AG10803 (cell line): ENCODE results near the gene SPTBN4.
"Not testable (repeated sequence)": the region's sequence is repeated elsewhere in the genome, so short reads cannot be mapped to it uniquely, and the experiment has no call there.

Experiments used
- DNase-seq: peaks from one replicate; pipeline ENCODE4 v3.0.0; 2010; ENCODE audit warnings: low read depth
- H3K4me3 ChIP-seq: 2 replicates; pipeline ENCODE4 v1.5.1; 2011; ENCODE audit warnings: mild to moderate bottlenecking, low read length, control low read depth
- CTCF ChIP-seq: conservative IDR thresholded peaks from 2 replicates; pipeline ENCODE4 v1.5.1; 2011; ENCODE audit warnings: mild to moderate bottlenecking, low read length, control low read depth, inconsistent platforms

Gene SPTBN4

GRCh38 chr19:40425450-40426287 is 41.1 kb upstream of the SPTBN4 start, which contains the start of gene SERTAD1:
Gene SERTAD1, minus strand, starts transcription at chr19:40425992. Its CDS starts 2,446 bp downstream, at chr19:40423546.
- peak; percentile 49 for TF ChIP-seq CTCF

GRCh38 chr19:40428197-40428596 is 38.6 kb upstream of the SPTBN4 start:
- not testable (repeated sequence) for H3K4me3 ChIP-seq

More at GRCh38 chr19:40425450-40426287, 41.1 kb upstream of the SPTBN4 start, which contains the start of gene SERTAD1:
- peak; percentile 99 for DNase-seq
- H3K4me3 ChIP-seq = peak within 1 kb of the TSS; percentile 95

GRCh38 chr19:40430242-40430641 is 36.6 kb upstream of the SPTBN4 start:
- not testable (repeated sequence) for DNase-seq, H3K4me3 ChIP-seq

More at GRCh38 chr19:40428197-40428596, 38.6 kb upstream of the SPTBN4 start:
- DNase-seq = not testable (repeated sequence)

- no peak for TF ChIP-seq CTCF
- no peak for DNase-seq
- no peak overlapping the region for H3K4me3 ChIP-seq
These were observed 35.1 kb upstream of the SPTBN4 start for GRCh38 chr19:40431698-40432097.

GRCh38 chr19:40432760-40433159 is 34.0 kb upstream of the SPTBN4 start:
- H3K4me3 ChIP-seq = peak overlapping the region; percentile 64
- DNase-seq = not testable (repeated sequence)

GRCh38 chr19:40433391-40434216 is 33.2 kb upstream of the SPTBN4 start:
- peak; percentile 92 for DNase-seq
- peak overlapping the region; percentile 64 for H3K4me3 ChIP-seq
- no peak for TF ChIP-seq CTCF

GRCh38 chr19:40438284-40438683 is 28.5 kb upstream of the SPTBN4 start:
- no peak for DNase-seq
- no peak for TF ChIP-seq CTCF
- no peak overlapping the region for H3K4me3 ChIP-seq

GRCh38 chr19:40441719-40442253 is 25.0 kb upstream of the SPTBN4 start:
- no peak for DNase-seq
- no peak for TF ChIP-seq CTCF
- H3K4me3 ChIP-seq = peak overlapping the region; percentile 8; the same call in 1 of the 2 replicates
